Activated CD4-positive, alpha-beta T cell treated with anti-CD3 and anti-CD28 coated beads, Interleukin-2, amount 50 U/mL, for 16 hours (primary cell): Measurements from ENCODE around the gene TMEM174.

ENCODE experiments used
- DNase-seq: peaks from one replicate; pipeline ENCODE4 v3.0.0-alpha.2; 2020

Gene TMEM174

GRCh38 chr5:73154208-73155006 lies 18.6 kb upstream of the TMEM174 start:
- DNase-seq: no peak

- no peak for DNase-seq
Observed at GRCh38 chr5:73155271-73156222, 17.4 kb upstream of the TMEM174 start.

- DNase-seq: no peak
Observed at GRCh38 chr5:73157414-73158303, 15.3 kb upstream of the TMEM174 start.

- no peak for DNase-seq
Observed at GRCh38 chr5:73158313-73158712, 14.7 kb upstream of the TMEM174 start.

DNA sequence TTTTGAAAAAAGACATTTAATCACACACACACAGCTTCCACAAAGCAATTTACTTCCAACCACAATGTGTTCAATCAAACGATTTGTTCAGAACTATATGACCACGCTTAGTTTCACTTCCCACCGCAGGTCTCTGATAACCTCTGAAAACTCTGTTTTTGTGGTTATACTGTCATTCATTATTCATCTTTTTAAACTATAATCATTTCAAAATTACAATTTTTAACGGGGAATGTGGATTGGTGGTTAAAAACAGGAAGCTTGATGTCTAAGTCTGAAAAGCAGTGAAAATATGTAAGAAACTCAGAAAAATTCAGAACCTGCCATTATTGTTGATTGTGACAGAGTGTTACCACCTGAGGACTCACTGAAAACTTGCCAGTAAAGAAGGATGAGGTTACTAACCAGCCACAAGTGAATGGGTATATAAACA lies 12.7 kb upstream of the TMEM174 start:
- DNase-seq: peak; percentile 91

- peak; percentile 30 for DNase-seq
Observed at GRCh38 chr5:73170522-73170921, 2.5 kb upstream of the TMEM174 start.

- no peak for DNase-seq
Observed at GRCh38 chr5:73171495-73171894, 1.5 kb upstream of the TMEM174 start.

GRCh38 chr5:73174100-73174815 lies 1.3 kb downstream of the TMEM174 start:
- no peak for DNase-seq

- DNase-seq: no peak
Observed at GRCh38 chr5:73176250-73176649, 3.3 kb downstream of the TMEM174 start.

- DNase-seq: peak; percentile 3
Observed at GRCh38 chr5:73178265-73178664, 5.3 kb downstream of the TMEM174 start.

GRCh38 chr5:73179730-73180129 lies 6.7 kb downstream of the TMEM174 start:
- DNase-seq: no peak

GRCh38 chr5:73180566-73180965 lies 7.6 kb downstream of the TMEM174 start:
- DNase-seq: no peak

DNA sequence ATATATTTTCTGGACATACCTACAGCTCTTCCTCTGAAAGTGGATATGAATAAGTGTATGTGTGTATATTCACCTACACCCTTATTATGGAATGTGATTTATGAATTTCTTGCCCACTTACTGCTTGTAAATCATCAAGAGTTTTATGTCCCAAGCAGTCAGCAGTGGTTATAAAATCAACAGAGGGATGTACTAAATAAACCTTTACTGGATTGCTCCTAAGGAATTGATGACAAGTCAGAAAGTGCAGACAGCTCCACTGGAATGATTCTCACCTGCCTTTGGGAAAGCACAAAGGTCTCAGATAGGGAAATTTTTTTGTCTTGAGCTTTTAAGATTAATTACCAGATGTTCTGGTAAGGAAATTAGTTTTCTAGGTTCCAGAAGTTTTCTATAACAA lies 9.3 kb downstream of the TMEM174 start:
- no peak for DNase-seq

DNA sequence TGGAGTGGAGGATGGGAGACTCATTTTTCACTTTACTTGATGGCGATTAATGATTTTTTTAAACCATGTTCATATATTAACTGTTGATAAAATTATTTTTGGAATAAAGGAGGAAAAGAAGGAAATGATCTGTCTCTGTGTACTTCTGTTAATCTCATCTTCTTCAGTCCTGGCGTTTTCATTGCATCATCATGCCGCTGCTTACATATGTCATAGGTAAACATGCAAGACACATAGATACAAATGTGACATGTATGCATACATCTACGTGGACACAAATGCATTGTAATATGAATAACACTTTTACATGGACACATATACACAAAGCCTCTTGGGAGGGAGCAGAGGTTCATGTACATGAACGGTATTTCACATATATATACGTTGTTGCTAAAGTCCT lies 10.0 kb downstream of the TMEM174 start:
- no peak for DNase-seq

DNA sequence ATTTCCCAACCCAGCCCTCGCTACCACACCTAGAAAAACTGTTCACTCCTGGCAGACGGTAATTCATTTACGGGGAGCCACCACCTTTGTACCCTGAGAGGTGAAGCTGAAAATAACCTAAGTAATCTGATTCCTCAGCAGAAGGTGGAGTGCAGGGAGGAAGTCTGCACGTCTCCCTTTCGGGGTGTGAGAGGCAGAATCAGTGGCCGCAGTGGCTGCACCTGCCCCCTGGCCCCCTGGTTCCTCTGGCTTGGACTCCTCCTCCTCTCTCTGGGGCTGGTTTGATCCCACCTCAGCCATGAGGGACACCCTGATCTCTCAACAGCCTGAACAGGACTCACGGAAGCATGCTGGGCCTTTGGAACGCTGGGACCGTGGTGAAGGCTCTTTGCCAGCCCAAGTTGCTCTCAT lies 10.5 kb downstream of the TMEM174 start:
- DNase-seq: no peak

GRCh38 chr5:73186976-73187375 lies 14.0 kb downstream of the TMEM174 start:
- no peak for DNase-seq

- DNase-seq: no peak
Observed at GRCh38 chr5:73188764-73189531, 16.0 kb downstream of the TMEM174 start.

- DNase-seq: no peak
Observed at GRCh38 chr5:73189871-73190376, 16.9 kb downstream of the TMEM174 start.

DNA sequence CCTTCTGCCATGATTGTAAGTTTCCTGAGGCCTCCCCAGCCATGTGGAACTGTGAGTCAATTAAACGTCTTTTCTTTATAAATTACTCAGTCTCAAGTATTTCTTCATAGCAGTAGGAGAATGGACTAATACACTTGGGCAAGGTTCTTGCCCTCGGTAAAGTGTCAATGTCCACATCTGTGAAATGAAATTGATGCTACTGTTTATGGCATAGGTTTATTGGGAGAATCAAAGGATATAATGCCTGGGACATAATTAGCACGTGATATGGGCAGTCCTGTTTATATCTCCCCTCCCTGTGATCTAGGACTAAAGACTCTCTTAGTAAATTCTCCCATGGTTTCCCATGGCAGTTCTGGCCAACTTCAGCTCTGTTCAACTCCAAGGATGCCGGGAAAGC lies 19.4 kb downstream of the TMEM174 start:
- DNase-seq: no peak

GRCh38 chr5:73193592-73193991 lies 20.6 kb downstream of the TMEM174 start:
- DNase-seq: no peak

DNA sequence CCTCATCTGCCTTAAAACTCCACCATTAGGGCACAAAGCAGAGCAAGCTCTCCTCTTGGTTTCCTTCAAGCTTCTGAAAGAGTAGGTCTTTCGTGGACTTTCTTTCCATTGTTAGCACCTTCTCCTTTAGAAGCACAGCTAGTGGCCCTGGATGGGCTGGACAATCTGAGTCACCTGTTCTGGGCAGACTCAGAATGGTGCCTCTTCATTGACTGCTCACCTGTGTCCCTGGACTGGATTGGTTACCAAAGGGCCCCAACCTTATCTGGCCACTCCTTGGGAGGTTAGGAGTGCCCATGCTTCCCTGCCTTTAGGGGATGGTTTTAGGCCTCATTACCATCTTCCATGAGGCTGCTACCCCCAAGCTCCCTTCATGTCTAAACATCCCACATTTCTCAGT lies 23.2 kb downstream of the TMEM174 start:
- no peak for DNase-seq
